Astrocyte (in vitro differentiated cells and primary cell): ENCODE data around the gene DUSP3. TPM values are rescaled to one million over a fixed set of nuclear protein-coding genes. Genes with fewer than 3 reads are reported as not detected.

Experiments used
- DNase-seq: peaks from one replicate; pipeline ENCODE4 v3.0.0-alpha.2; 2010; ENCODE audit warnings: low read depth
- FAIRE-seq: peaks from 2 replicates; lab custom pipeline; 2011; peaks lifted over from hg19 to GRCh38; lab: Jason Lieb, UNC
- H2AFZ ChIP-seq: 2 replicates; pipeline ENCODE4 v1.6.0; 2012; ENCODE audit warnings: low read depth, low read length, inconsistent platforms
- H3K27ac ChIP-seq: 2 replicates; pipeline ENCODE4 v1.5.1; 2011; ENCODE audit warnings: low read depth, low read length, inconsistent platforms
- H3K27me3 ChIP-seq: 2 replicates; pipeline ENCODE4 v1.6.0; 2011; ENCODE audit warnings: low read length, inconsistent platforms; ENCODE audit not compliant: insufficient read depth
- H3K36me3 ChIP-seq: 2 replicates; pipeline ENCODE4 v1.5.1; 2011; ENCODE audit warnings: low read length, inconsistent platforms; ENCODE audit not compliant: insufficient read depth
- H3K4me1 ChIP-seq: 2 replicates; pipeline ENCODE4 v1.5.1; 2011; ENCODE audit warnings: low read length, inconsistent platforms; ENCODE audit not compliant: insufficient read depth
- H3K4me2 ChIP-seq: 2 replicates; pipeline ENCODE4 v1.6.0; 2012; ENCODE audit warnings: low read length, inconsistent platforms
- H3K4me3 ChIP-seq: 2 replicates; pipeline ENCODE4 v1.5.1; 2011; ENCODE audit warnings: low read depth, mild to moderate bottlenecking, low read length, inconsistent platforms; ENCODE audit not compliant: insufficient read depth
- H3K79me2 ChIP-seq: 2 replicates; pipeline ENCODE4 v1.6.0; 2012; ENCODE audit warnings: mild to moderate bottlenecking, low read length, inconsistent platforms; ENCODE audit not compliant: insufficient read depth
- H3K9ac ChIP-seq: 2 replicates; pipeline ENCODE4 v1.6.0; 2012; ENCODE audit warnings: mild to moderate bottlenecking, low read length, inconsistent platforms
- H3K9me3 ChIP-seq: 2 replicates; pipeline ENCODE4 v1.5.1; 2012; ENCODE audit warnings: low read depth, mild to moderate bottlenecking, low read length, inconsistent platforms; ENCODE audit not compliant: insufficient read depth
- H4K20me1 ChIP-seq: 2 replicates; pipeline ENCODE4 v1.6.0; 2012; ENCODE audit warnings: low read length, inconsistent platforms; ENCODE audit not compliant: insufficient read depth
- H3K27ac Mint-ChIP-seq: one replicate; pipeline ENCODE4 v1.8.0; 2021; ENCODE audit warnings: mild to moderate bottlenecking, mixed read lengths; ENCODE audit not compliant: unreplicated experiment
- H3K27me3 Mint-ChIP-seq: one replicate; pipeline ENCODE4 v1.8.0; 2021; ENCODE audit warnings: low read depth, mixed read lengths; ENCODE audit not compliant: unreplicated experiment
- H3K36me3 Mint-ChIP-seq: one replicate; pipeline ENCODE4 v1.8.0; 2021; ENCODE audit warnings: low read depth, mixed read lengths; ENCODE audit not compliant: unreplicated experiment
- H3K4me1 Mint-ChIP-seq: one replicate; pipeline ENCODE4 v1.8.0; 2021; ENCODE audit warnings: low read depth, mixed read lengths; ENCODE audit not compliant: unreplicated experiment
- H3K4me3 Mint-ChIP-seq: one replicate; pipeline ENCODE4 v1.8.0; 2021; ENCODE audit warnings: mild to moderate bottlenecking, moderate library complexity, mixed read lengths; ENCODE audit not compliant: unreplicated experiment
- H3K9me3 Mint-ChIP-seq: one replicate; pipeline ENCODE4 v1.8.0; 2021; ENCODE audit warnings: mild to moderate bottlenecking, mixed read lengths; ENCODE audit not compliant: unreplicated experiment
- EZH2 ChIP-seq: IDR thresholded peaks from 2 replicates; pipeline ENCODE4 v1.6.1; 2012; ENCODE audit warnings: mild to moderate bottlenecking, low read length, inconsistent platforms; ENCODE audit not compliant: insufficient read depth
- total RNA-seq: library from RNA; stranded (reverse); gene quantifications from 2 replicates; pipeline ENCODE4 v1.2.1, GENCODE V29; 2021
- TF ChIP-seq, protein P1 (sequence below): IDR thresholded peaks from 2 replicates; pipeline ENCODE4 v1.5.1; 2011; ENCODE audit warnings: low read depth, mild to moderate bottlenecking, inconsistent platforms, low read length, moderate library complexity; ENCODE audit not compliant: insufficient read depth

DUSP3 gene
- total RNA-seq, 1 donor from 2014 or later: 71.6 TPM

DNA sequence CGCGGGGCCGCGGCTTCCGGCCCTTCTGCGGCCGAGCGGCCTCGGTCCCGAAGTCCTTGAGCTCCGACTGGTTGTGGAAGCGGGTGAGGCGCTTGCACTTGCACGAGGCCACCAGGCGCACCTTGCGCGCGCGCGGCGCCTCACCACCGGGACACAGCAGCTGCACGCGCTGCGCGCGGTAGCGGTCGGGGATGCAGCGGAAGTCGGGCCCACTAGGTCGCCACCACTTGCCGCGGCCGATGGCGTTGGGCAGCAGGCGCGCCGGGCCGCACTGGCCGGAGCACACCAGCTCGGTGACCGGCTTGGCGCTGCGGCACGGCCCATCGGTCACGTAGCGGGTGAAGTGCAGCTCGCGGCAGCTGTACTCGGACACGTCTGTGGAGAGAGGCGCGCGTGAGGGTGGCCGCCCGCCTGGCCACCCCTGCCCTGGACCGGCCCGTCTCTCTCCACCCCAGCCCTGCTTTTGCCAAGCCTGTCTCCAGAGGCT lies 23.3 kb downstream of the DUSP3 start:
- H3K9me3 ChIP-seq: no peaks in the 10 kb centered on the region
- H3K27ac ChIP-seq: no peak overlapping the region
- H3K79me2 ChIP-seq: no peaks in the 10 kb centered on the region
- H3K4me1 ChIP-seq: peaks cover 12% of the 10 kb centered on the region
- Mint-ChIP-seq H3K4me3 (no peak overlapping the region), H3K27me3 (peaks cover 75% of the 10 kb centered on the region), H3K36me3 (peaks cover 1% of the 10 kb centered on the region), H3K9me3 (no peaks in the 10 kb centered on the region), H3K27ac (no peak overlapping the region), H3K4me1 (peaks cover 7% of the 10 kb centered on the region)
- H3K9ac ChIP-seq: no peak overlapping the region
- peak overlapping the region; percentile 79 for H3K4me2 ChIP-seq
- peaks cover 55% of the 10 kb centered on the region for H3K27me3 ChIP-seq
- no peaks in the 10 kb centered on the region for H3K36me3 ChIP-seq
- H4K20me1 ChIP-seq: no peaks in the 10 kb centered on the region
- H3K4me3 ChIP-seq: peak overlapping the region; percentile 22
- no peak for FAIRE-seq
- peak; percentile 33 for DNase-seq
- peak overlapping the region; percentile 65 for H2AFZ ChIP-seq
- TF ChIP-seq, protein P1, sequence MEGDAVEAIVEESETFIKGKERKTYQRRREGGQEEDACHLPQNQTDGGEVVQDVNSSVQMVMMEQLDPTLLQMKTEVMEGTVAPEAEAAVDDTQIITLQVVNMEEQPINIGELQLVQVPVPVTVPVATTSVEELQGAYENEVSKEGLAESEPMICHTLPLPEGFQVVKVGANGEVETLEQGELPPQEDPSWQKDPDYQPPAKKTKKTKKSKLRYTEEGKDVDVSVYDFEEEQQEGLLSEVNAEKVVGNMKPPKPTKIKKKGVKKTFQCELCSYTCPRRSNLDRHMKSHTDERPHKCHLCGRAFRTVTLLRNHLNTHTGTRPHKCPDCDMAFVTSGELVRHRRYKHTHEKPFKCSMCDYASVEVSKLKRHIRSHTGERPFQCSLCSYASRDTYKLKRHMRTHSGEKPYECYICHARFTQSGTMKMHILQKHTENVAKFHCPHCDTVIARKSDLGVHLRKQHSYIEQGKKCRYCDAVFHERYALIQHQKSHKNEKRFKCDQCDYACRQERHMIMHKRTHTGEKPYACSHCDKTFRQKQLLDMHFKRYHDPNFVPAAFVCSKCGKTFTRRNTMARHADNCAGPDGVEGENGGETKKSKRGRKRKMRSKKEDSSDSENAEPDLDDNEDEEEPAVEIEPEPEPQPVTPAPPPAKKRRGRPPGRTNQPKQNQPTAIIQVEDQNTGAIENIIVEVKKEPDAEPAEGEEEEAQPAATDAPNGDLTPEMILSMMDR: no peak
- peak; percentile 78 for TF ChIP-seq EZH2

GRCh38 chr17:43754947-43755346 lies 23.8 kb downstream of the DUSP3 start:
- Histone ChIP-seq H3K9me3 (no peaks in the 10 kb centered on the region), H3K36me3 (no peaks in the 10 kb centered on the region), H3K9ac (no peak overlapping the region), H3K4me3 (no peak overlapping the region), H2AFZ (no peak overlapping the region), H3K27ac (no peak overlapping the region), H3K4me2 (peak overlapping the region; percentile 79), H4K20me1 (no peaks in the 10 kb centered on the region), H3K79me2 (no peaks in the 10 kb centered on the region), H3K4me1 (peaks cover 12% of the 10 kb centered on the region), H3K27me3 (peaks cover 55% of the 10 kb centered on the region)
- FAIRE-seq (no peak), DNase-seq (no peak)
- H3K4me3 Mint-ChIP-seq: no peak overlapping the region
- H3K27me3 Mint-ChIP-seq: peaks cover 71% of the 10 kb centered on the region
- H3K4me1 Mint-ChIP-seq: peaks cover 2% of the 10 kb centered on the region
- no peak for TF ChIP-seq EZH2
- TF ChIP-seq, protein P1: no peak
- H3K27ac Mint-ChIP-seq: no peak overlapping the region
- peaks cover 1% of the 10 kb centered on the region for H3K36me3 Mint-ChIP-seq
- no peaks in the 10 kb centered on the region for H3K9me3 Mint-ChIP-seq

DNA sequence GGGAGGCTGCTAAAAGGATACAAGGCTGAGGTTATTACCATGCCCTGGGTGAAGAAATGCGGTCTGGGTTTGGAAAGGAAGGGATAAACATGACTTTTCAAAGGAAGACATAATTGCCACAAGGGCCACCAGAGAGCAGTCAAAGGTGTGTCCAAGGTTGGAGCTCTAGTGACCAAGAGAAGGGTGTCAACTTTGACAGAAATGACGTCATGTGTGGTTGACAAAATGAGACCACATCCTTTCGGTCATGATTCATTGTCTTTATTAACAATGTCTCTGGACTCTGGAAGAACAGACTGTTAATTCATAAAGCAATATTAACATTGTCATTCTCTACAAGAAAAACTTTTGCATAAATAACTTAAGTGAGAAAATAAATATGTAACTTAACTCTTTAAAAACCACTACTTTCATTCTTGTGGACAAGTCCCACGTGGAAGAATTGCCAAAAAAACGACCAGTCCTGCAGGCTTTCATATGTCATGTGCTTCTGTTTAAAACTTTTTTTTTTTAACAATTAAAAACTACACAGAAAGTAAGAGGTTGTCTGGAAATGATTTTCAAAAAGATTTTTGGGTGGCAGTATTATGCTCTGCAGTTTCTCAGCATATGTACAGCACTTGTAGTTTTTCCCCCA lies 25.2 kb downstream of the DUSP3 start:
- no peaks in the 10 kb centered on the region for H3K4me1 Mint-ChIP-seq
- Histone ChIP-seq H2AFZ (no peak overlapping the region), H3K4me1 (peaks cover 12% of the 10 kb centered on the region), H4K20me1 (no peaks in the 10 kb centered on the region), H3K9ac (no peak overlapping the region), H3K27ac (no peak overlapping the region), H3K79me2 (no peaks in the 10 kb centered on the region), H3K27me3 (peaks cover 45% of the 10 kb centered on the region), H3K36me3 (no peaks in the 10 kb centered on the region), H3K4me2 (no peak overlapping the region), H3K9me3 (no peaks in the 10 kb centered on the region), H3K4me3 (no peak overlapping the region)
- peak; percentile 69 for FAIRE-seq
- no peak overlapping the region for H3K27ac Mint-ChIP-seq
- no peaks in the 10 kb centered on the region for H3K9me3 Mint-ChIP-seq
- H3K27me3 Mint-ChIP-seq: peaks cover 71% of the 10 kb centered on the region
- TF ChIP-seq, protein P1: no peak
- TF ChIP-seq EZH2: no peak
- H3K36me3 Mint-ChIP-seq: peaks cover 1% of the 10 kb centered on the region
- DNase-seq: peak; percentile 44
- H3K4me3 Mint-ChIP-seq: no peak overlapping the region
